ENCODE data around the gene HYPK.

HYPK gene

GRCh38 chr15:43800286-43801141, at the start of gene HYPK:
Gene HYPK, plus strand, starts transcription at chr15:43800599. Its CDS starts 24 bp downstream, at chr15:43800623.
- in situ Hi-C loops (cut with MboI; ENCODE audit: low sequenced_read_pairs) = no loop called here

- in situ Hi-C loops (cut with MboI; ENCODE audit: low sequenced_read_pairs) = no loop called here
These were observed 48.5 kb upstream of the HYPK start for GRCh38 chr15:43751885-43752284.

GRCh38 chr15:43762824-43763223, 37.6 kb upstream of the HYPK start:
- in situ Hi-C loops (cut with MboI; ENCODE audit: low sequenced_read_pairs) = no loop called here

GRCh38 chr15:43763819-43764446, 36.5 kb upstream of the HYPK start:
- in situ Hi-C loops (cut with MboI; ENCODE audit: low sequenced_read_pairs) = no loop called here

- in situ Hi-C loops (cut with MboI; ENCODE audit: low sequenced_read_pairs) = no loop called here
These were observed 30.7 kb upstream of the HYPK start for GRCh38 chr15:43769584-43770228.

GRCh38 chr15:43771816-43772215, 28.6 kb upstream of the HYPK start:
- in situ Hi-C loops (cut with MboI; ENCODE audit: low sequenced_read_pairs) = no loop called here

GRCh38 chr15:43772624-43773023, 27.8 kb upstream of the HYPK start:
- in situ Hi-C loops (cut with MboI; ENCODE audit: low sequenced_read_pairs) = no loop called here

- in situ Hi-C loops (cut with MboI; ENCODE audit: low sequenced_read_pairs) = no loop called here
These were observed 26.3 kb upstream of the HYPK start for GRCh38 chr15:43774062-43774461.

GRCh38 chr15:43775411-43775965, 24.9 kb upstream of the HYPK start:
- in situ Hi-C loops (cut with MboI; ENCODE audit: low sequenced_read_pairs) = no loop called here

- in situ Hi-C loops (cut with MboI; ENCODE audit: low sequenced_read_pairs) = no loop called here
These were observed 24.2 kb upstream of the HYPK start for GRCh38 chr15:43776101-43776717.

GRCh38 chr15:43776718-43777266, 23.6 kb upstream of the HYPK start, which contains the start of gene ELL3:
Gene ELL3, minus strand, starts transcription at chr15:43776966. Its CDS starts 65 bp downstream, at chr15:43776901.
- in situ Hi-C loops (cut with MboI; ENCODE audit: low sequenced_read_pairs) = no loop called here

- in situ Hi-C loops (cut with MboI; ENCODE audit: low sequenced_read_pairs) = no loop called here
These were observed 23.0 kb upstream of the HYPK start for GRCh38 chr15:43777267-43777914.

- in situ Hi-C loops (cut with MboI; ENCODE audit: low sequenced_read_pairs) = no loop called here
These were observed 21.4 kb upstream of the HYPK start for GRCh38 chr15:43779016-43779415.

GRCh38 chr15:43789409-43789808, 11.0 kb upstream of the HYPK start:
- in situ Hi-C loops (cut with MboI; ENCODE audit: low sequenced_read_pairs) = no loop called here

GRCh38 chr15:43791993-43792760, 8.2 kb upstream of the HYPK start, which contains the start of gene SERF2:
Gene SERF2, plus strand, starts transcription at chr15:43792320. Its CDS starts 57 bp downstream, at chr15:43792377.
- in situ Hi-C loops (cut with MboI; ENCODE audit: low sequenced_read_pairs) = no loop called here

GRCh38 chr15:43792761-43793476, 7.5 kb upstream of the HYPK start:
- in situ Hi-C loops (cut with MboI; ENCODE audit: low sequenced_read_pairs) = no loop called here

- in situ Hi-C loops (cut with MboI; ENCODE audit: low sequenced_read_pairs) = no loop called here
These were observed 6.8 kb upstream of the HYPK start for GRCh38 chr15:43793647-43794046.

- in situ Hi-C loops (cut with MboI; ENCODE audit: low sequenced_read_pairs) = no loop called here
These were observed 5.9 kb upstream of the HYPK start for GRCh38 chr15:43794269-43795037.

All from HL-60/S4 (cell line).